Fibroblast of pulmonary artery (primary cell): Measurements from ENCODE around the gene VSIG8.
A peak's percentile ranks its signal among the peaks of the same experiment; 100 is the strongest.

Experiments
- DNase-seq: peaks from one replicate; pipeline ENCODE4 v3.0.0-alpha.2; 2010; ENCODE audit warnings: low read depth
- H3K4me3 ChIP-seq: replicated peaks from 2 replicates; pipeline ENCODE4 v1.5.1; 2011; ENCODE audit warnings: low read depth, mild to moderate bottlenecking, control low read depth, low read length, moderate library complexity
- CTCF ChIP-seq: IDR thresholded peaks from 2 replicates; pipeline ENCODE4 v1.5.1; 2011; ENCODE audit warnings: mild to moderate bottlenecking, control low read depth, low read length, inconsistent platforms; ENCODE audit errors: missing control alignments

Gene VSIG8

GRCh38 chr1:159892944-159893343 is 30.5 kb upstream of the VSIG8 start:
- no peak for TF ChIP-seq CTCF
- no peak for DNase-seq
- no peak overlapping the region for H3K4me3 ChIP-seq

- H3K4me3 ChIP-seq = no peak overlapping the region
- DNase-seq = peak; percentile 93
- peak; percentile 99 for TF ChIP-seq CTCF
Observed at GRCh38 chr1:159891275-159892157, 29.1 kb upstream of the VSIG8 start.

- no peak for TF ChIP-seq CTCF
- no peak overlapping the region for H3K4me3 ChIP-seq
- no peak for DNase-seq
Observed at GRCh38 chr1:159890390-159890789, 27.9 kb upstream of the VSIG8 start.

GRCh38 chr1:159889821-159890252 is 27.4 kb upstream of the VSIG8 start:
- no peak for TF ChIP-seq CTCF
- H3K4me3 ChIP-seq = no peak overlapping the region
- peak; percentile 88 for DNase-seq

- H3K4me3 ChIP-seq = no peak overlapping the region
- no peak for TF ChIP-seq CTCF
- DNase-seq = no peak
Observed at GRCh38 chr1:159889202-159889601, 26.7 kb upstream of the VSIG8 start.

- TF ChIP-seq CTCF = no peak
Observed at GRCh38 chr1:159884296-159884695, 21.8 kb upstream of the VSIG8 start.

GRCh38 chr1:159883134-159883533 is 20.7 kb upstream of the VSIG8 start:
- DNase-seq = no peak
- TF ChIP-seq CTCF = no peak
- H3K4me3 ChIP-seq = no peak overlapping the region

More at GRCh38 chr1:159884296-159884695, 21.8 kb upstream of the VSIG8 start:
- no peak for DNase-seq
- H3K4me3 ChIP-seq = no peak overlapping the region
